Measurements from ENCODE around the gene TIMM44. TPM values are rescaled to one million over a fixed set of nuclear protein-coding genes. Genes with fewer than 3 reads are reported as not detected.
A peak's percentile ranks its signal among the peaks of the same experiment; 100 is the strongest.

The TIMM44 gene
- total RNA-seq (10 to 100 TPM; 55.9 to 99.9 (median 70.6) TPM), polyA plus RNA-seq (100 to 1,000 TPM in 1 of 2 donors, 10 to 100 TPM in 1; 99.6 to 140 TPM)
- long read RNA-seq, donor 1, transcript TIMM44-201 (13 exons, 2,075 nt), result major isoform, 63 of 76 reads
- long read RNA-seq, donor 1, partial matches to known transcripts, result 10 of 76 reads
- long read RNA-seq, donor 1, other reads (novel, unspliced or antisense), result 1 of 76 reads
- long read RNA-seq, donor 2, transcript TIMM44-201 (13 exons, 2,075 nt), result major isoform, 114 of 173 reads
- long read RNA-seq, donor 2, partial matches to known transcripts, result 53 of 173 reads
- long read RNA-seq, donor 2, other reads (novel, unspliced or antisense), result 3 of 173 reads
- long read RNA-seq, donor 3, transcript TIMM44-201 (13 exons, 2,075 nt), result major isoform, 39 of 51 reads
- long read RNA-seq, donor 3, partial matches to known transcripts, result 5 of 51 reads
- long read RNA-seq, donor 3, other reads (novel, unspliced or antisense), result 3 of 51 reads

DNA sequence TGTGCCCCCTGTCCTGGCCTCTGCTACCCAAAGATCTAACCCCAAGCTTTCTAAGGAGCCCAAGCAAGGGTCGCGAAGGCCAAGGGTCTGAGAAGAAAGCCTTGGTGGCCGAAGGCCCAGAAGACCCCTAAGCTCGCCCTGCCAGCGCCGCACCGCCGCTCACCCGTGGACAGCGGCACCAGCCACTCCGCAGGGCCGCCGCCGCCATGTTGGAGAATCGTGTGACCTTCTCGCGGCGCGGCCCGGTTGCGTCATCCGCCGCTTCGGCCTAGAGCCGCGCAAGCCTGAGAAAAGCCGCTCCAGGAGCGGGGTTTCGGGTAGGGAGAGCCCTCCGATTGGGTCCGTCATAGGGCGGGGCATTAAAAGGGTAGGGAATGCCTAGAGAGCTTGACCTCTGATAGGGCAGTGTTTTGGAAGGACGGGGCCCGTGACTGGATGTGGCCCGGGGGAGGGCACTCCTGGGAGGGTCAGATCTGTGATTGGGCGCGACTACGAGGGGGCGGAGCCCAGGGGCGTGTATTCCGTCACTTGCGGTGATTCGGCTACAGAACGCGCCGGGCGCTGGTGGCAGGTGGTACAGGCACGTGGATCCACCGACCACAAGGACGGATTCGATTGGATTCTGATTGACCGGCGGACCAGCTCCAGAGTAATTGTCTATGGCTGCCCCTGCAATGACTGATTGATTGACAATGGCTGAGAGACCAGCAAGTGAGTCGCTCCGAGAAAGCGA, at the start of gene TIMM44:
TIMM44 (minus strand) TSS at position 223 of the 733 bp plus-strand sequence; CDS start at position 208, 15 bp downstream.
- peak within 1 kb of the TSS; percentile 83 to 99 (median 94) for H3K27ac ChIP-seq
- ATAC-seq, result peak; percentile 98 to 100 (median 99)
- intact Hi-C loops (cut with DNase I), result loop anchor here (1.0 to 10.0 kb wide), 12 partner anchors 40 to 310 kb away; partner anchors contain the start of genes ELAVL1 (in 1 of the 10) and MAP2K7 (in 1 of the 10)
- no peaks in the 10 kb centered on the region for H3K27me3 ChIP-seq
- peaks cover 0 to 27% (median 23%) of the 10 kb centered on the region in 9 donors for H3K36me3 ChIP-seq
- 0% methylated on average over 41 to 56 of the region's 56 CpGs for WGBS, 4 donors
- H3K4me1 ChIP-seq, result peaks cover 0 to 25% (median 15%) of the 10 kb centered on the region in 12 donors
- H3K4me3 ChIP-seq, result peak within 1 kb of the TSS; percentile 52 to 100 (median 86)
- TF ChIP-seq CTCF (IDR thresholded peaks at IDR 0.05) (peak in 1 of 12 donors; percentile 8), POLR2A (IDR thresholded peaks at IDR 0.05) (peak in 1 of 2 donors; percentile 85)
- peak; percentile 99 to 100 (median 100) for DNase-seq
- H3K9me3 ChIP-seq, result no peaks in the 10 kb centered on the region

DNA sequence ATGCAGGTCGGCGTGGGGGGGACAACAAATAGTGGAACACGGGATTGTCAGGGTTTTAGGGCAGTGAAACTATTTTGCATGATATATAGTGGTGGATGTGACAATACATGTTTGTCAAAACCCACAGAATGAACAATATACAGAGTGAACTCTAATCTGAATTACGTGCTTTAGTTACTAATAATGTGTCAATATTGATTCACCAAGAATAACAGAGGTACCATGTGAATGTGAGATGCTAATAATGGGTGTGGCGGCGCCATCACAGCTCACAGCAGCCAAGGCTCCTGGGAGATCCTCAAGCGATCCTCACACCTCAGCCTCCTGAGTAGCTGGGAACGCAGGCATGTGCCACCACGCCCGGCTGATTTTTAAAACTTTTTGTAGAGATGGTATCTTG, 49.1 kb upstream of the TIMM44 start:
- TF ChIP-seq CTCF (IDR thresholded peaks at IDR 0.05), result no peak
- no peak for TF ChIP-seq POLR2A (IDR thresholded peaks at IDR 0.05)
- peaks cover 0 to 61% (median 22%) of the 10 kb centered on the region in 12 donors for H3K4me1 ChIP-seq
- no peak overlapping the region for H3K4me3 ChIP-seq
- WGBS, 4 donors, result 75 to 87% (median 82%) methylated on average over 10 of the region's 10 CpGs
- H3K27ac ChIP-seq, result peak overlapping the region in 1 of 12 donors; percentile 60
- H3K27me3 ChIP-seq, result no peaks in the 10 kb centered on the region
- peaks cover 0 to 50% (median 42%) of the 10 kb centered on the region in 9 donors for H3K36me3 ChIP-seq
- H3K9me3 ChIP-seq, result no peaks in the 10 kb centered on the region
- DNase-seq (no peak), ATAC-seq (no peak)
- intact Hi-C loops (cut with DNase I), result no loop called here

- H3K4me3 ChIP-seq, result no peak overlapping the region
- peaks cover 0 to 76% (median 55%) of the 10 kb centered on the region in 9 donors for H3K36me3 ChIP-seq
- H3K27ac ChIP-seq, result peak overlapping the region in 2 of 12 donors; percentile 1 to 24
- no peaks in the 10 kb centered on the region for H3K27me3 ChIP-seq
- peaks cover 5 to 70% (median 39%) of the 10 kb centered on the region in 12 donors for H3K4me1 ChIP-seq
- intact Hi-C loops (cut with DNase I), result loop anchor here in 1 of 10 donors (5.0 kb wide), 1 partner anchor 37 kb away; no protein-coding TSS in a partner anchor
- no peak for TF ChIP-seq CTCF (IDR thresholded peaks at IDR 0.05)
- no peak for TF ChIP-seq POLR2A (IDR thresholded peaks at IDR 0.05)
- ATAC-seq (peak in 1 of 4 donors; percentile 11), DNase-seq (no peak)
- WGBS, 4 donors, result 63 to 74% (median 71%) methylated on average over 7 to 12 of the region's 12 CpGs
- H3K9me3 ChIP-seq, result no peaks in the 10 kb centered on the region
These were observed 45.7 kb upstream of the TIMM44 start for GRCh38 chr19:7989071-7989575.
